ENCODE measurements around the gene DACT2. TPM values are rescaled to one million over a fixed set of nuclear protein-coding genes. Genes with fewer than 3 reads are reported as not detected.

DACT2 gene
- total RNA-seq, 1 donor from 2014 or later, result 1.4 TPM

GRCh38 chr6:168333491-168333890 is 13.9 kb upstream of the DACT2 start:
- Mint-ChIP-seq H3K4me3 (ENCODE audit: unreplicated experiment) (no peak overlapping the region), H3K36me3 (ENCODE audit: unreplicated experiment) (no peaks in the 10 kb centered on the region), H3K27ac (ENCODE audit: unreplicated experiment) (no peak overlapping the region), H3K4me1 (ENCODE audit: unreplicated experiment) (no peaks in the 10 kb centered on the region), H3K9me3 (ENCODE audit: unreplicated experiment) (no peaks in the 10 kb centered on the region), H3K27me3 (ENCODE audit: unreplicated experiment) (peaks cover 26% of the 10 kb centered on the region)
- DNase-seq (ENCODE audit: extremely low spot score, unreplicated experiment), result no peak
- no peak for TF ChIP-seq CTCF (IDR thresholded peaks at IDR 0.05)

- Mint-ChIP-seq H3K9me3 (ENCODE audit: unreplicated experiment) (no peaks in the 10 kb centered on the region), H3K36me3 (ENCODE audit: unreplicated experiment) (no peaks in the 10 kb centered on the region), H3K4me1 (ENCODE audit: unreplicated experiment) (no peaks in the 10 kb centered on the region), H3K27me3 (ENCODE audit: unreplicated experiment) (peaks cover 27% of the 10 kb centered on the region), H3K27ac (ENCODE audit: unreplicated experiment) (no peak overlapping the region), H3K4me3 (ENCODE audit: unreplicated experiment) (no peak overlapping the region)
- peak; percentile 48 for TF ChIP-seq CTCF (IDR thresholded peaks at IDR 0.05)
- no peak for DNase-seq (ENCODE audit: extremely low spot score, unreplicated experiment)
Measured at GRCh38 chr6:168333039-168333438, 13.5 kb upstream of the DACT2 start.

- H3K27ac Mint-ChIP-seq (ENCODE audit: unreplicated experiment), result no peak overlapping the region
- DNase-seq (ENCODE audit: extremely low spot score, unreplicated experiment), result no peak
- peaks cover 29% of the 10 kb centered on the region for H3K27me3 Mint-ChIP-seq (ENCODE audit: unreplicated experiment)
- TF ChIP-seq CTCF (IDR thresholded peaks at IDR 0.05), result no peak
- no peaks in the 10 kb centered on the region for H3K36me3 Mint-ChIP-seq (ENCODE audit: unreplicated experiment)
- H3K4me1 Mint-ChIP-seq (ENCODE audit: unreplicated experiment), result no peaks in the 10 kb centered on the region
- H3K9me3 Mint-ChIP-seq (ENCODE audit: unreplicated experiment), result no peaks in the 10 kb centered on the region
- H3K4me3 Mint-ChIP-seq (ENCODE audit: unreplicated experiment), result no peak overlapping the region
Measured at GRCh38 chr6:168332020-168332419, 12.4 kb upstream of the DACT2 start.

- H3K27me3 Mint-ChIP-seq (ENCODE audit: unreplicated experiment), result peaks cover 37% of the 10 kb centered on the region
- H3K4me1 Mint-ChIP-seq (ENCODE audit: unreplicated experiment), result no peaks in the 10 kb centered on the region
- no peak overlapping the region for H3K4me3 Mint-ChIP-seq (ENCODE audit: unreplicated experiment)
- no peak for DNase-seq (ENCODE audit: extremely low spot score, unreplicated experiment)
- H3K27ac Mint-ChIP-seq (ENCODE audit: unreplicated experiment), result no peak overlapping the region
- no peaks in the 10 kb centered on the region for H3K36me3 Mint-ChIP-seq (ENCODE audit: unreplicated experiment)
- no peak for TF ChIP-seq CTCF (IDR thresholded peaks at IDR 0.05)
- no peaks in the 10 kb centered on the region for H3K9me3 Mint-ChIP-seq (ENCODE audit: unreplicated experiment)
Measured at GRCh38 chr6:168331058-168331457, 11.5 kb upstream of the DACT2 start.

- Mint-ChIP-seq H3K36me3 (ENCODE audit: unreplicated experiment) (no peaks in the 10 kb centered on the region), H3K9me3 (ENCODE audit: unreplicated experiment) (no peaks in the 10 kb centered on the region), H3K4me3 (ENCODE audit: unreplicated experiment) (no peak overlapping the region), H3K27ac (ENCODE audit: unreplicated experiment) (no peak overlapping the region), H3K4me1 (ENCODE audit: unreplicated experiment) (no peaks in the 10 kb centered on the region), H3K27me3 (ENCODE audit: unreplicated experiment) (peaks cover 42% of the 10 kb centered on the region)
- no peak for TF ChIP-seq CTCF (IDR thresholded peaks at IDR 0.05)
- no peak for DNase-seq (ENCODE audit: extremely low spot score, unreplicated experiment)
Measured at GRCh38 chr6:168330403-168330802, 10.8 kb upstream of the DACT2 start.

Data from osteocyte (in vitro differentiated cells).